HUES6 (cell line): ENCODE measurements around the gene TSPAN18.
"Not testable (repeated sequence)": the region's sequence is repeated elsewhere in the genome, so short reads cannot be mapped to it uniquely, and the experiment has no call there.

Experiments
- H3K27ac ChIP-seq: 2 replicates; pipeline ENCODE4 v1.7.0; 2013; ENCODE audit warnings: low read depth, mild to moderate bottlenecking, low read length, inconsistent platforms
- H3K27me3 ChIP-seq: 2 replicates; pipeline ENCODE4 v1.6.1; 2013; ENCODE audit warnings: low read length; ENCODE audit not compliant: control insufficient read depth, insufficient read depth
- H3K36me3 ChIP-seq: 2 replicates; pipeline ENCODE4 v1.6.1; 2013; ENCODE audit warnings: low read length; ENCODE audit not compliant: control insufficient read depth, insufficient read depth
- H3K4me1 ChIP-seq: 2 replicates; pipeline ENCODE4 v1.6.1; 2013; ENCODE audit warnings: low read length; ENCODE audit not compliant: control insufficient read depth, insufficient read depth
- H3K4me3 ChIP-seq: 2 replicates; pipeline ENCODE4 v1.5.1; 2013; ENCODE audit warnings: low read depth, low read length
- H3K9ac ChIP-seq: one replicate; pipeline ENCODE4 v1.6.1; 2013; ENCODE audit warnings: mild to moderate bottlenecking, low read length
- H3K9me3 ChIP-seq: 2 replicates; pipeline ENCODE4 v1.6.1; 2013; ENCODE audit warnings: low read depth, low read length; ENCODE audit not compliant: control insufficient read depth, insufficient read depth

Gene TSPAN18

GRCh38 chr11:44870181-44870580 is 143.4 kb downstream of the TSPAN18 start:
- Histone ChIP-seq H3K9me3 (no peaks in the 10 kb centered on the region), H3K27ac (no peak overlapping the region), H3K9ac (no peak overlapping the region), H3K27me3 (no peaks in the 10 kb centered on the region), H3K36me3 (no peaks in the 10 kb centered on the region), H3K4me1 (peaks cover 28% of the 10 kb centered on the region), H3K4me3 (no peak overlapping the region)

DNA sequence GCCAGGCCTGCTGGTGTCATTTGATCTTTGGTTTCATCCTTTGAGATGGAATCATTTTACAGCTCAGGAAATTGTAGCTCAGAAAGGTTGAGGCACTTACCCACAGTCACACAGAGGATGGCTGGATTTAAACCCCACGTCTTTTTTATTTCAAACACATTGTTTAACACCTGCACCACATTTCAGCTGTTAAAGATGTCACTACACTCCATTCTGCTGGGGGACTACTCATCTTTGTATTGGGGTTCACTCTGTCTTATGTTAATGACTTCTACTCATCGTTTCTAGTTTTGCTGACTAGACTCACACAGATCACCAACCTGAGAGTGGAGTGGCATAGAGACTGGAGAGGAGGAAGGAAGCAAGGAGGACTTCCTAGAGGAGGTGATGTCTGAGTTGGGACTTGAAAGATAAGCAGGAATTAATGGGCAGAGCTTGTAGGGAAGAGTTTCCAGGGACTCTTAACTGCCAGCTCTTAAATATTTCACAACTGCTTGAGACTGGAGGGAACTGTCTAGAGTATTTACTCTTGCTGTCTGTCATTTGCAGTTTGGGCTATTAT is 143.9 kb downstream of the TSPAN18 start:
- H3K4me1 ChIP-seq, result peaks cover 27% of the 10 kb centered on the region
- H3K9ac ChIP-seq, result no peak overlapping the region
- H3K9me3 ChIP-seq, result no peaks in the 10 kb centered on the region
- no peaks in the 10 kb centered on the region for H3K36me3 ChIP-seq
- H3K27ac ChIP-seq, result no peak overlapping the region
- H3K27me3 ChIP-seq, result no peaks in the 10 kb centered on the region
- no peak overlapping the region for H3K4me3 ChIP-seq

DNA sequence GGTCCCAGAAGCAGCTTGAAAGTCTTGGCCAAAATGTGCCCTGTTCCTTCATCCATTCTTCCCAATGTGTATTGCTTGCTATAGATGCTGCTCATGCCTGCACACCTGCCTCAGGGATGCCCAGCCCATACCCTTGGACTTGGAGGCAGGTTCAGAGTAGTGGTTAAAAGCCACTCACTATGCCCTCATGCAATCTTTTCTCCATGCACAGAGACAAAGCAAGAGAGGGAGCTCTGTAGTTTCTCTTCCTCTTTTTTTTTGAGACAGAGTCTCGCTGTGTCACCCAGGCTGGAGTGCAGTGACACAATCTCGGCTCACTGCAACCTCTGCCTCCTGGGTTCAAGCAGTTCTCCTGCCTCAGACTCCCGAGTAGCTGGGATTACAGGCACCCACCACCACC is 144.9 kb downstream of the TSPAN18 start:
- H3K27ac ChIP-seq, H3K4me3 ChIP-seq, H3K9ac ChIP-seq, H3K9me3 ChIP-seq, H3K36me3 ChIP-seq, H3K27me3 ChIP-seq: not testable (repeated sequence)
- H3K4me1 ChIP-seq, result peaks cover 27% of the 10 kb centered on the region

GRCh38 chr11:44872556-44872955 is 145.8 kb downstream of the TSPAN18 start:
- Histone ChIP-seq H3K36me3 (no peaks in the 10 kb centered on the region), H3K4me3 (no peak overlapping the region), H3K4me1 (peaks cover 36% of the 10 kb centered on the region), H3K9me3 (no peaks in the 10 kb centered on the region), H3K9ac (no peak overlapping the region), H3K27me3 (no peaks in the 10 kb centered on the region), H3K27ac (no peak overlapping the region)

DNA sequence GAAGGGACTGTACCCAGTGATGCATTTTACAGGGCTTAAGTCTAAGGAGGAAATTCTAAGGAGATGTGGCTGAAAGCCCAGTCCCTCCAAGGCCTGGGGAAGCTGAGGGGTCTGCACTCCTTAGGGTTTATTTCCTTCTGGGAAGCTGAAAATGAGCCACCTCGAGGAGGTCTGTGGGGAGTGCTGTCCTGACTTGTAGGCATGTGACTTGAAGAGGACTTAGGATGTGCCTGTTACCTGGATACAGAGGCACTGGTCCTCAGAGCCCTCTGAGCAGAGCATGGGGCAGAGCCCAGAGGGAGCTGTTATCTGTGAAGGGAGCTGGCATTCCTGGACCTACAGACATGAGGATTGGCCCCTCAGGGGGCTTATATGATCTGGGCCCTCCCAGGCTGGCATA is 146.8 kb downstream of the TSPAN18 start:
- Histone ChIP-seq H3K4me3 (no peak overlapping the region), H3K9me3 (no peaks in the 10 kb centered on the region), H3K27ac (no peak overlapping the region), H3K9ac (no peak overlapping the region), H3K36me3 (no peaks in the 10 kb centered on the region), H3K27me3 (no peaks in the 10 kb centered on the region), H3K4me1 (peaks cover 37% of the 10 kb centered on the region)

GRCh38 chr11:44874284-44874683 is 147.5 kb downstream of the TSPAN18 start:
- peaks cover 43% of the 10 kb centered on the region for H3K4me1 ChIP-seq

GRCh38 chr11:44875037-44875436 is 148.3 kb downstream of the TSPAN18 start:
- H3K27me3 ChIP-seq, result no peaks in the 10 kb centered on the region
- peaks cover 43% of the 10 kb centered on the region for H3K4me1 ChIP-seq
- H3K9ac ChIP-seq, result no peak overlapping the region
- no peak overlapping the region for H3K4me3 ChIP-seq
- no peaks in the 10 kb centered on the region for H3K9me3 ChIP-seq
- no peak overlapping the region for H3K27ac ChIP-seq
- H3K36me3 ChIP-seq, result no peaks in the 10 kb centered on the region

More at GRCh38 chr11:44874284-44874683, 147.5 kb downstream of the TSPAN18 start:
- Histone ChIP-seq H3K27ac (no peak overlapping the region), H3K36me3 (no peaks in the 10 kb centered on the region), H3K9me3 (no peaks in the 10 kb centered on the region), H3K9ac (no peak overlapping the region), H3K4me3 (no peak overlapping the region), H3K27me3 (no peaks in the 10 kb centered on the region)

DNA sequence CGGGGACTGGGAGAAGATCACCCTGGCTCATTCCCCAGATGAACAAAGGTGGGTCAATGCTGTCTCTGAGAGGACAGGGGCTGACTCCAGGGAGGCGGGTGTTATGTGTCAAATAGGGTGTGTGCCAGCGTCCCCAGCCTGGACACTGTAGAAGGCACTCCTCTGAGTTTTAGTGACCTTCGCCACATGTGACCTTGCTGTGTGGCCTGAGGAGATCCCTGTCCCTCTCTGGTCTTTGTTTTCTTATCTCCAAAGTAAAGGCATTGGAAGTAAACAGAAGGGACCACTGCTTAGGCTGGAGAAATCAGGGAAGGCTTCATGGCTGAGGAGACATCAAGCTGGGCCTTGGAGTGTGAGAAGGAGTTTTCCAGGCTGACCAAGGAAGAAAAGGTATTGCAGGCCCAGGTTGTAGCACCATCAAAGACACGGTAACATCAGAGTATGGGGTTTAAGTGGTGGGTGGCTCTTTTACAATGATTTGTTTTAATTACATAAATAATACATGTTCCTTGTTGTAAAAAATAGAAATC is 149.5 kb downstream of the TSPAN18 start:
- Histone ChIP-seq H3K27ac (no peak overlapping the region; the same call in 1 of the 2 replicates), H3K36me3 (no peaks in the 10 kb centered on the region), H3K27me3 (no peaks in the 10 kb centered on the region), H3K9ac (no peak overlapping the region), H3K9me3 (no peaks in the 10 kb centered on the region), H3K4me3 (no peak overlapping the region), H3K4me1 (peaks cover 43% of the 10 kb centered on the region)

DNA sequence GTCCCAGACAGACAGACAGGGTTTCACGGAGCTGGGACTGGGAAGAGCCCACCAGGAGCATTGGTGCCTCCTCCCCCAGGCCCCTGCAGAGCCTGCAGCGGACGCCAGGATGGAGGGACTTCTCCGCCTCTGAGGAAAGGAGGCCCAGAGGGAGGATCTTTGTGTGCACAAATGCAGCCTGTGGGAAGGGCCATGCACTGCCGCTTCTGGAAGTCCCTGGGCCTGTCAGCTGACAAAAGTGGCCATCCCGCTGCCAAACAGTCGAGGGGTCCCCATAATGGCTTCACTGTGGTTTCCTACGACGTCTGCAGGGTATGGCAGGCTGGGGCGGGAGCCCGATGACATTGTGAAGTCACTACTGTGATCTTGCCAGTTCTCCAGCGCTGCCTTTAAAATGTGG is 150.1 kb downstream of the TSPAN18 start:
- H3K4me1 ChIP-seq, result peaks cover 43% of the 10 kb centered on the region
- H3K27ac ChIP-seq, result no peak overlapping the region; the same call in 1 of the 2 replicates
- no peak overlapping the region for H3K4me3 ChIP-seq
- no peak overlapping the region for H3K9ac ChIP-seq
- no peaks in the 10 kb centered on the region for H3K36me3 ChIP-seq
- no peaks in the 10 kb centered on the region for H3K9me3 ChIP-seq
- no peaks in the 10 kb centered on the region for H3K27me3 ChIP-seq

DNA sequence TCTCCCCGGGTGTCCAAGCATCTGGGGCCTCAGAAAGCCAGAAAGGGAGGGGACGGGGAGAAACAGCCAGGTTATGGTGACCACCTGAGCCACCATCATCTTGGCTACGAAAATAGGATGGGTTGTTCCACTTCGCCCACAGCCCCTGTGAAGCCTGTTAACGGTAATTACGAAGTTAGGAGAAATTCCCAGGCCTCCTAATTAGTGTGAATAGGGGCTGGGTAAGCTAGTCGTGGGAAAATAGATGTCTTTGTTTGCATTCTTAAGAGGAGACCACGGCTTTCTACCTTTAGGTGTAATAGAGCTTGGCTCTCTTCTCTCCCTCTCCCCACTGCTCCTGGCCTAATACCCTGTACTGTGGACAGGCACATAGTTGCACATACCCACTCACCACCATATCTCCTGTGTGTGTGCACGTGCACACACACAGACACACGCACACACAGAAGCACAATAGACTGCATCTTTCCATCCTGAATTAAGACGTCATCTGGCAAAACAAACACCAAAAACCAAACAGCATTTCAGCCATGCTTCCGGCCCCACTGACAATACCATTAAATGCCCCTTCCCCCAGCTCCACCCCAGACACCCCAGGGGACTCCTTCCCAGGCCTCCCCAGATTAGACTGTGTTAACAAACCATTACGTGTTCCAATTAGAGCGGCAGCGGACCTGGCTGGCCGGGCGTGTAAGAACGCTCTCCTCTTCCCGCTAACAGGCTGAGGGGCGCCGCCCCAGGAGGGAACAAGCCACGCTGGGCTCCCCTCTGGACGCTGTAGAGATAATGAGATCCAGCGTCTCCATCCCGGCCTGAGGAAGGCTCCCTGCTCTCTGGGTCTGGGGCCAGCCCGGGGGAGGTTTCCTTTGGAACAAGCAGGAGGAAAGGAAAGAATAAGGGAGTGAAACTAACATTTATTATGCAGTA is 151.1 kb downstream of the TSPAN18 start:
- peaks cover 43% of the 10 kb centered on the region for H3K4me1 ChIP-seq
- H3K9ac ChIP-seq, result peak overlapping the region; percentile 2
- H3K9me3 ChIP-seq, result no peaks in the 10 kb centered on the region
- H3K4me3 ChIP-seq, result no peak overlapping the region
- H3K36me3 ChIP-seq, result no peaks in the 10 kb centered on the region
- H3K27ac ChIP-seq, result no peak overlapping the region
- no peaks in the 10 kb centered on the region for H3K27me3 ChIP-seq

GRCh38 chr11:44878711-44879110 is 151.9 kb downstream of the TSPAN18 start:
- Histone ChIP-seq H3K36me3 (no peaks in the 10 kb centered on the region), H3K9me3 (no peaks in the 10 kb centered on the region), H3K9ac (no peak overlapping the region), H3K4me3 (no peak overlapping the region), H3K4me1 (peaks cover 46% of the 10 kb centered on the region), H3K27ac (no peak overlapping the region), H3K27me3 (no peaks in the 10 kb centered on the region)
